Stimulated activated CD4-positive, alpha-beta T cell treated with anti-CD3 and anti-CD28 coated beads, Interleukin-12 subunit alpha, Interleukin-12 subunit beta, amount 100 ng/mL, for 4 hours (primary cell): ENCODE data around the gene SST.

ENCODE experiments used
- DNase-seq: peaks from one replicate; pipeline ENCODE4 v3.0.0-alpha.2; 2020

SST gene

GRCh38 chr3:187626581-187626980 lies 43.6 kb downstream of the SST start:
- DNase-seq: no peak

GRCh38 chr3:187624588-187624987 lies 45.6 kb downstream of the SST start:
- no peak for DNase-seq

- no peak for DNase-seq
These were observed 46.8 kb downstream of the SST start for GRCh38 chr3:187623285-187623814.

- DNase-seq: no peak
These were observed 48.3 kb downstream of the SST start for GRCh38 chr3:187621881-187622280.

- no peak for DNase-seq
These were observed 50.7 kb downstream of the SST start for GRCh38 chr3:187619461-187619860.
